Cardiac muscle cell (in vitro differentiated cells and primary cell): ENCODE measurements around the gene DPY19L2. TPM values are rescaled to one million over a fixed set of nuclear protein-coding genes. Genes with fewer than 3 reads are reported as not detected.
A peak's percentile ranks its signal among the peaks of the same experiment; 100 is the strongest.
"Not testable (repeated sequence)": the region's sequence is repeated elsewhere in the genome, so short reads cannot be mapped to it uniquely, and the experiment has no call there.

ENCODE experiments used
- DNase-seq, 2 donors: peaks; one replicate each; pipeline versions ENCODE4 v3.0.0 to v3.0.0-alpha.2; 2010 to 2017; ENCODE audit warnings: low read depth in 1 of 2, low spot score in 1 of 2
- H3K27ac ChIP-seq: fragments of 200-600 bp; sonication (generic); 2 replicates; pipeline ENCODE4 v1.5.1; 2016
- H3K27me3 ChIP-seq: fragments of 200-600 bp; sonication (generic); 2 replicates; pipeline ENCODE4 v1.6.0; 2016; ENCODE audit warnings: control low read depth
- H3K36me3 ChIP-seq: fragments of 200-600 bp; sonication (generic); 2 replicates; pipeline ENCODE4 v1.5.1; 2016; ENCODE audit warnings: control low read depth
- H3K4me1 ChIP-seq: fragments of 200-600 bp; sonication (generic); 2 replicates; pipeline ENCODE4 v1.8.1; 2017; ENCODE audit warnings: low read depth, mild to moderate bottlenecking, mixed run types
- H3K4me3 ChIP-seq: fragments of 200-600 bp; sonication (generic); 2 replicates; pipeline ENCODE4 v1.5.1; 2016; ENCODE audit warnings: mild to moderate bottlenecking
- H3K9me3 ChIP-seq: fragments of 200-600 bp; sonication (generic); 2 replicates; pipeline ENCODE4 v1.5.1; 2017; ENCODE audit warnings: low read depth, mild to moderate bottlenecking, control low read depth
- polyA plus RNA-seq: library from polyadenylated mRNA; unstranded; fragments of >200 nt; fragmentation: Nextera tagmentation; extraction: Ambion mirVana; gene quantifications from 2 replicates; pipeline ENCODE4 v1.2.1, GENCODE V29; 2016
- total RNA-seq: library from RNA; depleted of rRNA; stranded (reverse); fragments of >200 nt; gene quantifications from 2 replicates; pipeline ENCODE4 v1.2.3, GENCODE V29; 2016

Gene DPY19L2
- total and polyA plus RNA-seq, 2 experiments from 2014 or later = 18.2 to 25.9 TPM

DNA sequence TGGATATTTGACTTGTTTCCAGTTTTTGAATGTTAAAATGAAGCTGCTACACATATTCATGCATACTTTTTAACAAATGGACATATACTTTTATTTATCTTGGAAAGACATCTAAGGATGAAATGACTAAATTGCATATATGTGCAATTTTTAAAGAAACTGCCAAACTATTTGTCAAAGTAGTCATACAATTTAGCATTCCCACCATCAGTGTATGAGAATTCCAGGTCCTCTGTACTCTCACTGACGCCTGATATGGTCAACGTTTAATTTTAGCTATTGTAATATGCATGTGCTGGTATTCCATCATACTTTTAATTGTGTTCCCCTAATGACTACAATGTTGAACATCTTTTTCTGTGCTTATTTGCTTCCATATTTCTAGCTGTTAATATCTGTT lies 22.5 kb upstream of the DPY19L2 start:
- H3K27me3 ChIP-seq, H3K4me1 ChIP-seq, H3K27ac ChIP-seq, H3K4me3 ChIP-seq, H3K36me3 ChIP-seq, H3K9me3 ChIP-seq, DNase-seq: not testable (repeated sequence)

DNA sequence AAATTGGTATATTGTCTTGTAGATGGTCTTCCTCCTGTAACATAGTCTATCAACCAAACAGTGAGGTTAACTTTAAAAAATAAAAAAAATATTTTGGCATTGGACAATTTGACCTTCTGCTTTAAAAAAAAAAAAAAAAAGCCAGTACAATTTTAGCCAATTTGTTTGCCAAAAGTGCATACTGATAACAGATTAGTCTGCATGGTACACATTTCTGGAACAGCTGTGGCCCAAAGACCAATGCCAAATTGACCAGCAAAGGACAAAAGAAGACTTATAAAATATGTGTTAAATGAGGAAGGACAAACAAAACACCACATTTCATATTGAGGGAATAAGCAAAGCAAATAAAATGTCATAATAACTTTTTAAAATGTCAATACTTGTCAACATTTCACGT lies 20.8 kb upstream of the DPY19L2 start:
- H3K27me3 ChIP-seq, H3K9me3 ChIP-seq, H3K27ac ChIP-seq, H3K4me1 ChIP-seq, H3K4me3 ChIP-seq, DNase-seq, H3K36me3 ChIP-seq: not testable (repeated sequence)

DNA sequence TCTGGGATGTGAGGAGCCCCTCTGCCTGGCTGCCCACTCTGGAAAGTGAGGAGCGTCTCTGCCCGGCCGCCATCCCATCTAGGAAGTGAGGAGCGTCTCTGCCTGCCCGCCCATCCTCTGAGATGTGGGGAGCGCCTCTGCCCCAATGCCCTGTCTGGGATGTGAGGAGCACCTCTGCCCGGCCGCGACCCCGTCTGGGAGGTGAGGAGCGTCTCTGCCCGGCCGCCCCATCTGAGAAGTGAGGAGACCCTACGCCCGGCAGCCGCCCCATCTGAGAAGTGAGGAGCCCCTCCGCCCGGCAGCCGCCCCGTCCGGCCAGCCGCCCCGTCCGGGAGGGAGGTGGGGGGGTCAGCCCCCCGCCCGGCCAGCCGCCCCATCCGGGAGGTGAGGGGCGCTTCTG lies 18.3 kb upstream of the DPY19L2 start:
- not testable (repeated sequence) for H3K4me3 ChIP-seq, H3K27me3 ChIP-seq, H3K36me3 ChIP-seq, H3K4me1 ChIP-seq, DNase-seq, H3K9me3 ChIP-seq, H3K27ac ChIP-seq

DNA sequence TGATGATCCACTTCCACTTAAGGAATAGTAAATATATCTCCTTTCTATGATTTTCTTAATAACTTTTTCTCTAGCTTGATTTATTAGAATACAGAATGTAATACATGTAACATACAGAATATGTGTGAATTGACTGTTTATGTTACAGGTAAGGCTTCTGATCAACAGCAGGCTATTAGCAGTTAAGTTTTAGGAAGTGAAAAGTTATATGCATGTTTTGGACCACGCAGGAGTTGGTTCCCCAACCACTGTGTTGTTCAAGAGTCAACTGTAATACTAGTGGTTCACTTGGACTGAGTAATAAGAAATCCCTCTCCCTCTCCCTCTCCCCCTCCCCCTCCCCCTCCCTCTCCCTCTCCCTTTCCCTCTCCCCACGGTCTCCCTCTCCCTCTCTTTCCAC lies 17.5 kb upstream of the DPY19L2 start:
- H3K36me3 ChIP-seq, H3K27ac ChIP-seq, DNase-seq, H3K27me3 ChIP-seq, H3K4me1 ChIP-seq, H3K9me3 ChIP-seq, H3K4me3 ChIP-seq: not testable (repeated sequence)

DNA sequence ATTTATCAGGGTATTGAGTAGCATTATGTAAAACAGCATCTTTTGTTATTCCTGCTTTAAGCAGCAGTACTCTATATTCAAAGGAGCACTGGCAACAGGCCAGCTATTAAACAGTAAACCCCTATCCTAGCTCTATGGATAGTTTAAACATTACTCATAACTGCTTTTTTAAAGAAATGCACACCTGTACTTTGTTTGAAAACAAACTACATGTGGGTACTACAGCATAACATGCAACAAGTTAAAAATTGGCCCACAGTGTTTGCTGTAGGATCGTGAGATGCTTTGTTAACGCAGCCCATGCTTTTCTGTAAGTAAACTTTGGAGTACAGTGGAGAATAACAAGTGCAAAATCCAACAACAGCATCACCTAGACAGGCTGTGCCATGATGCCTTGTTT lies 14.3 kb upstream of the DPY19L2 start:
- H3K4me1 ChIP-seq = not testable (repeated sequence)

DNA sequence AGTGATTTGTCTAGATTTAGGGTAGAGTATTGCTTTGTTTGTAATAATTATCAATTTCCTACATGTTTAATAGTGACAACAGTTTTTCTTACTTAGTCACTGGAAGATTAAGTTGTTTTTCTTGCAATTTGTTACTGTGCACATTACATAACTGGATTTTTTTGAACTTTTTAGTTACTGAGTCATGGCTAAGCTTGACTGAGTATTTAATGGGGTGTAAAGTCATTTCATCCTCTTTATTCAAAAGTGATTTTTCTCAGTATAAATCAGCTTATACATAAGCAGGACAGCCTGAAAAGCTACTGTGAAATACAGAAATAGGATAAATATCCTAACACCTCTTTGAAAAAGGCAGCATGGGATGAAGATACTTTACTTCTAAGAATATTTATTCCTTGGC lies 12.5 kb upstream of the DPY19L2 start:
- DNase-seq = peak in 1 of 2 donors; percentile 5
- H3K4me3 ChIP-seq, H3K9me3 ChIP-seq, H3K36me3 ChIP-seq, H3K27ac ChIP-seq, H3K27me3 ChIP-seq, H3K4me1 ChIP-seq: not testable (repeated sequence)

More for the DNA sequence above, 14.3 kb upstream of the DPY19L2 start:
- not testable (repeated sequence) for H3K4me3 ChIP-seq, DNase-seq, H3K27ac ChIP-seq, H3K36me3 ChIP-seq, H3K9me3 ChIP-seq, H3K27me3 ChIP-seq

DNA sequence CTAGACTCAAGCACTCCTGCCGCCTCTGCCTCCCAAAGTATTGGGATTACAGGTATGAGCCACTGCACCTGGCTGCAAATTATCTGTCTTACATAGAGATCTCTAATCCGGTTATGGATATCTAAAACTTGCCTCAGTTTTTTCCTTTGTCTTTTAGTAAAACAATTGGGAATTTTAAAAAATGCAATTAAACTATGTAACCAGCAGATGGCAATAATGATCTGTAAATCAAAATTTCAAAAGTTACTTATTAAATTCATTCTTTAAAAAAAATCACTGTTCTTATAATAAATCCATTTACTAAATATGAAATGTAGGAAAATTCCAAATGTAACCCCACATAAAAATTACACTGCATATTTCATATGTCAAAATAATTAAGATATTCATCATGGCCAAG lies 4.3 kb upstream of the DPY19L2 start:
- not testable (repeated sequence) for DNase-seq, H3K4me3 ChIP-seq, H3K27ac ChIP-seq

DNA sequence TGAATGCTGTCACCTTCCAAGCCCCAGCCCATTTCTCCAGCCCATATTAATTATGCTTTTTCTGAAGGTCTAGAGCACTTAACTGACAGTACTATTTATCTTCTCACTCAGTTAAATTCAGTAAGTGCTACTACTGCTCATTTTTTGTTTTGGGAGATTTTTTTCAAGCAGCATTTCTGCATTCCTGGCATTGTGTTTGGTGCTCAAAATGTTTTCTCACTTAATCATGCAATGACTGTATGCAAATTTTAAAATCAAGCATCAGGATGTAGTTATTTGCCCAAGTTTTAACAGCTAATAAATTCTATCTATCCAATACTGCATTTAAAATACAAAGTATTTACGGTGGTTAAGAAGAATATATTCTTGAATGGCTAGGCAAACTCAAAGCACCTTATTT lies 1.6 kb upstream of the DPY19L2 start:
- not testable (repeated sequence) for H3K27me3 ChIP-seq, H3K9me3 ChIP-seq, H3K27ac ChIP-seq, H3K4me1 ChIP-seq, H3K4me3 ChIP-seq, H3K36me3 ChIP-seq, DNase-seq

More for the DNA sequence above, 4.3 kb upstream of the DPY19L2 start:
- H3K27me3 ChIP-seq, H3K36me3 ChIP-seq, H3K4me1 ChIP-seq, H3K9me3 ChIP-seq: not testable (repeated sequence)

DNA sequence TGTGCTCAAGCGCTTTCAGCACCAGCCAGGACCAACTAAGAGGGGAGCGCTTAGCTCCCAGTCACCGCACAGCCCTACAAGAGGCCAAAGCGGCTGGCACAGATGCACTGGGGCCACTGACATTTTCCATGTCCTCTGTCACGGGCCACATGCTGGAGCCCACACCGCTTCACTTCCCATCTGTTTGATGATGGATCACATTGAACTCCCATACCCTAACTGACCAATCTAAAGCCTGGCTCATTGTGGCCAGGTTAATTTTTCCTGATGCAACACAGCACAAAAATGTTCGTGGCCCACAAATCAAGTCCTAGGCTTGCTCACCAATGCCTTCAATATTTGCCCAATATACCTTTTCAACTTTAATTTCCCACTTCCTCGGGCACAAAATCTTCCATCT lies 1.1 kb upstream of the DPY19L2 start:
- not testable (repeated sequence) for H3K9me3 ChIP-seq, H3K27me3 ChIP-seq, H3K4me1 ChIP-seq, H3K36me3 ChIP-seq, DNase-seq, H3K27ac ChIP-seq
- H3K4me3 ChIP-seq = peak overlapping the region; percentile 54

DNA sequence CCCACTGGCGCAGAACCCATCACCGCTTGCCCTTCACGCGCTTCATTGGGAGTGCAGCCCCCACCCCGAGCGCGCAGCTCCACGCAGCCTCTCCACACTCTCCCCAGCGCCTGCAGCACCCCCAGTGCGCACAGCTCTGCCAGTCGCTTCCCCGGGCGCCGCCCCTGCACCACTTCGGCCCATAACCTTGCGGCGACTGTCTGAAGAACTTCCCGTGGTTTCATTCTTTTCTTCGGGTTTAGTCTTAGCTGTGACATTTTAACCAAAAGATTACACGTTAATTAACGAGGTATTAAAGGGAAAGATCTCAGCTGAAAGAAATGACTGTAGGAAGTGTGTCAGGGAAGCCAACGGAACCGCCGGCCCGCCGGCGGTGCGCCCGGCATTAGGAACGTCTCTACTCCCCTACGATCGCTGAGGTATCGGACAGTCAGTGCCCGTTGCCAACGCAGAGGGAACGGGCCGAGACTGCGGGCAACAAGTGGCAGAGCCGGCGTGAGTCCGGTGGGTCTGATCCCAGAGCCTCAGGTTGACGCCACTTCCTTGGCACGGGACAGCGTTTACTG lies 590 bp upstream of the DPY19L2 start:
- H3K4me3 ChIP-seq = peak overlapping the region; percentile 54
- not testable (repeated sequence) for H3K9me3 ChIP-seq, H3K27ac ChIP-seq, H3K4me1 ChIP-seq, H3K27me3 ChIP-seq, H3K36me3 ChIP-seq
- DNase-seq = peak; percentile 30 to 31

DNA sequence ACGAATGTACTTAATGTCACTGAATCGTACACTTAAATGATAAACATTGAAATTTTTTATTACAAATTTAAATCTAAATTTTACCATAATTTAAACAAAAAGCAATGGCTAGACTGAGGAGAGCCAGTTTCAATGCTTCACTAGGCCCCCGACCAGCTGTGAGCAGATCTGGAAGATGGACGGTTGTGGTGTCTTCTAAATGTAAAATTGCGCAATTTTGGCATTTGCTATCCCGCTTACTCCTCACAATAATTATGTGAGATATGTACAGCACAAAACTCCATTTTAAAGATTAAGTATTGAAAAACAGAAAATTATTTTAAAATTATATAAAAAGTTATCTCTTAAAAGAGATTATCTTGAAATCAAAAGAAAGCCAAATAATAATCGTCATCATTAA lies 5.3 kb downstream of the DPY19L2 start:
- DNase-seq, H3K9me3 ChIP-seq, H3K4me1 ChIP-seq: not testable (repeated sequence)

DNA sequence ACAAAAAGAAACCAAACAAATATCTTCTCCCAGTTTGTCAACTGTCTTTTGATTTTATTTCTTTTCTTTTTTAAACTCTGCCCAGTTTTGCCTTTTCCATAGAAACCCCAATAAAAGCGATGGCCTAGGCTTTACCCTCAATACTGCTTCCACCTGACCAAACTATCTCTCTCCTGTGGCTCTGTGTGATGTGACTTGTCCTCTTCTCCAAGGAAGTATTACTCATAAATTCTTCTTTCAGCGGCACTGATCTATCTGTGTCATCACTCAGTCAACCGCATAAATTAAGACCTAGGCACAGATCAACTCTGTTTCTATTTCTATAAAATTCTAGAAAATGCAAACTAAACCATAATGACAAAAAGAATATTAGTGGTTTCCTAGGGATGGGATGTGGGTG lies 9.8 kb downstream of the DPY19L2 start:
- not testable (repeated sequence) for H3K27me3 ChIP-seq, H3K27ac ChIP-seq, H3K36me3 ChIP-seq, H3K4me1 ChIP-seq, DNase-seq, H3K4me3 ChIP-seq, H3K9me3 ChIP-seq

More for the DNA sequence above, 5.3 kb downstream of the DPY19L2 start:
- not testable (repeated sequence) for H3K4me3 ChIP-seq, H3K27me3 ChIP-seq, H3K36me3 ChIP-seq, H3K27ac ChIP-seq

DNA sequence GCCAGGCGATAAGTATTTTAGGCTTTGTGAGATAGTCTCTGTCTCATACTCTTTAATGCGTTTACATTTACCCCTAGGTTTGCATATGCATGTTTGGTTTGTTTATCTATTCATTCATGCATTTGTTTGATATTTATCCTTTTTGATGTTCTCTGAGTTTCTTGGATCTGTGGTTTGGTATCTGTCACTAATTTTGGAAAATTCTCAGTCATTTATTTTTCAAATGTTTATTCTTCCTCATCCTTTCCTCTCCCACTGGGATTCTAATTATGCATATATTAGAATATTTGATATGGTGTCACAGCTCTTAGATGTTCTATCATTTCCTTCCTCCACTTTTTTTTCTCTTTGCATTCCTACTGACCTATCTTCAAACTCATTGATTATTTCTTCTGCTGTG lies 11.9 kb downstream of the DPY19L2 start:
- not testable (repeated sequence) for H3K9me3 ChIP-seq, H3K4me1 ChIP-seq, H3K4me3 ChIP-seq, H3K27me3 ChIP-seq, H3K36me3 ChIP-seq, DNase-seq, H3K27ac ChIP-seq

DNA sequence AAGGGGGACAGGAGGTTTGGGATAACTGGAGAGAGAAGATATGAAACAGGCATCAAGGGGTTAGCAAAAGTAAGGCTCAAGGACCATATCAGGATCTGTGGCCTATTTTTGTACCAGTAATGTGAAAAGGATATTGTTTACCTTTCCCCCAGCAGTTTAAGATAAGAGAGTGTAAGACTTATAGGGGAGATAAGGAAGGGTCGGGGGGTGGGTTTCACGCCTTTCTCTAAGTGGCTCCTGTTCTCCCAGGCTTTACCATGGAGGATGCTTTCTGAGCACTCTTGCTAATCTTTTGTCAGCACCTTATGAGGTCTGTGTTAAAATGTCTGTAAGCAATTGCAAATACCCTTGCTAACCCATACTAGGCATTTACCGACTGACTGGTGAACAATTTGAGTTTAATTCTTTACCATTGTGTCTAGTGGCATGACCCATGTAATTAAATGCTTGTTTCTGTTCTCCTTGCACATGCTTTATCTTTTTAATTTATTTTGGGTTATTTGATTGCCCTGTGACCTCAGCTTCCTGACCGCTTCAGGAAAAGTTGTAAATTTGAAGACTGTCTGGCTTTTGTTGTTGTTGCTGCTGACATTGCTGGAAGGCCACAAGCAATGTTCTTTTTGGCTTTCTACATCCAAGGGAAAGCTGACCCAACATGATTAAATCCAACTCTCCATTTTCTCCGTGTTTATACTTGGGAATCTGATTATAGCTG lies 12.6 kb downstream of the DPY19L2 start:
- DNase-seq = peak in 1 of 2 donors; percentile 22
- not testable (repeated sequence) for H3K27me3 ChIP-seq, H3K4me1 ChIP-seq, H3K27ac ChIP-seq, H3K9me3 ChIP-seq, H3K36me3 ChIP-seq, H3K4me3 ChIP-seq

DNA sequence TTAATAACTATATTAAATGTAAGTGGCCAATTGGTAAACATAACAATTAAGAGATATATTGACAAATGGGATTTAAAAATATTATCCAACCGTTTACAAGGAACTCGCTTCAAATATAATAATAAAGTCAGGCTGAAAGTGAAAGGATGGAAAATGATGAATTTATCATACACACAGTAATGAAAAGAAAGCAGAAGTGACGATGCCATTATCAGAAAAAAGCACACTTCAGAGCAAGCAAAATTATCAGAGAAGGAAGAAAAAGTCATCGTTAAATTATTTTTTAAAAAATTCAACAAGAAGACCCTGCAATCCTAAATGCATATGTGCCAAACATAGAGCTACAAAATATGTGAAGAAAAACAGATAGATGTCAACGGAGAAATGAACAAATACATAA lies 13.8 kb downstream of the DPY19L2 start:
- not testable (repeated sequence) for H3K36me3 ChIP-seq, H3K27ac ChIP-seq, H3K4me3 ChIP-seq, DNase-seq, H3K27me3 ChIP-seq, H3K9me3 ChIP-seq, H3K4me1 ChIP-seq
